ENCODE measurements around the gene ZNF500. TPM values are rescaled to one million over a fixed set of nuclear protein-coding genes. Genes with fewer than 3 reads are reported as not detected.

Gene ZNF500
- total RNA-seq, 2 donors from 2014 or later: 6.1 to 21.2 TPM

GRCh38 chr16:4776141-4776705, 9.3 kb upstream of the ZNF500 start:
- Histone ChIP-seq H3K4me3 (no peak overlapping the region), H3K9me3 (no peaks in the 10 kb centered on the region), H3K27me3 (replicated peaks; ENCODE audit: insufficient read depth) (no peaks in the 10 kb centered on the region), H3K36me3 (no peaks in the 10 kb centered on the region), H3K27ac (no peak overlapping the region), H3K4me1 (ENCODE audit: control insufficient read depth in 1 of 2, low read depth in 2 of 2) (no peaks in the 10 kb centered on the region)
- TF ChIP-seq, protein P1, sequence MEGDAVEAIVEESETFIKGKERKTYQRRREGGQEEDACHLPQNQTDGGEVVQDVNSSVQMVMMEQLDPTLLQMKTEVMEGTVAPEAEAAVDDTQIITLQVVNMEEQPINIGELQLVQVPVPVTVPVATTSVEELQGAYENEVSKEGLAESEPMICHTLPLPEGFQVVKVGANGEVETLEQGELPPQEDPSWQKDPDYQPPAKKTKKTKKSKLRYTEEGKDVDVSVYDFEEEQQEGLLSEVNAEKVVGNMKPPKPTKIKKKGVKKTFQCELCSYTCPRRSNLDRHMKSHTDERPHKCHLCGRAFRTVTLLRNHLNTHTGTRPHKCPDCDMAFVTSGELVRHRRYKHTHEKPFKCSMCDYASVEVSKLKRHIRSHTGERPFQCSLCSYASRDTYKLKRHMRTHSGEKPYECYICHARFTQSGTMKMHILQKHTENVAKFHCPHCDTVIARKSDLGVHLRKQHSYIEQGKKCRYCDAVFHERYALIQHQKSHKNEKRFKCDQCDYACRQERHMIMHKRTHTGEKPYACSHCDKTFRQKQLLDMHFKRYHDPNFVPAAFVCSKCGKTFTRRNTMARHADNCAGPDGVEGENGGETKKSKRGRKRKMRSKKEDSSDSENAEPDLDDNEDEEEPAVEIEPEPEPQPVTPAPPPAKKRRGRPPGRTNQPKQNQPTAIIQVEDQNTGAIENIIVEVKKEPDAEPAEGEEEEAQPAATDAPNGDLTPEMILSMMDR (IDR thresholded peaks at IDR 0.05): no peak
- ATAC-seq (ENCODE audit: insufficient number of reproducible peaks, low FRiP score, low read depth): no peak
- DNase-seq (ENCODE audit: low spot score): no peak

GRCh38 chr16:4775005-4775404, 8.0 kb upstream of the ZNF500 start:
- Histone ChIP-seq H3K4me1 (ENCODE audit: control insufficient read depth in 1 of 2, low read depth in 2 of 2) (no peaks in the 10 kb centered on the region), H3K4me3 (no peak overlapping the region), H3K9me3 (no peaks in the 10 kb centered on the region), H3K27me3 (replicated peaks; ENCODE audit: insufficient read depth) (no peaks in the 10 kb centered on the region), H3K36me3 (no peaks in the 10 kb centered on the region), H3K27ac (no peak overlapping the region)
- DNase-seq (ENCODE audit: low spot score): no peak
- ATAC-seq (ENCODE audit: insufficient number of reproducible peaks, low FRiP score, low read depth): no peak
- TF ChIP-seq, protein P1 (IDR thresholded peaks at IDR 0.05): no peak

- Histone ChIP-seq H3K36me3 (no peaks in the 10 kb centered on the region), H3K9me3 (no peaks in the 10 kb centered on the region), H3K27ac (no peak overlapping the region), H3K27me3 (replicated peaks; ENCODE audit: insufficient read depth) (no peaks in the 10 kb centered on the region), H3K4me3 (no peak overlapping the region), H3K4me1 (ENCODE audit: control insufficient read depth in 1 of 2, low read depth in 2 of 2) (peaks cover 5 to 12% of the 10 kb centered on the region in 2 donors)
- DNase-seq (ENCODE audit: low spot score) (no peak), ATAC-seq (ENCODE audit: insufficient number of reproducible peaks, low FRiP score, low read depth) (no peak)
- TF ChIP-seq, protein P1 (IDR thresholded peaks at IDR 0.05): no peak
These were observed 5.4 kb upstream of the ZNF500 start for GRCh38 chr16:4772351-4772750.

DNA sequence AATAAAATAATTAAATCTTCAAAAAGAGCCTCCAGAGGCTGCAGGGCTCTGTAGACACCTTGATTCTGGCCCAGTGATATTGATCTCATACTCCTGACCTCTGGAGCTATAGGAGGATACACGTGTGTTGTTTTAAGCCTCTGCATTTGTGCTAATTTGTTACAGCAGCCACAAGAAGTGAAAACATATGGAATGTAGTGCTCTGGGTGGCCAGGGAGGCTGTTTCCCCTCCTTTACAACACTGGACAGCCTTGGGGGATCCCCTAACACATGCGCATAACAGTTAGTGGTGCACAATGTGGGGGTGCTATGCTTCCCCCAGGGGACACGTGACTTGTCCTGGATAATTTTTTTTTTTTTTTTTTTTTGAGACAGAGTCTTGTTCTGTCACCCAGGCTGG, 4.7 kb upstream of the ZNF500 start:
- Histone ChIP-seq H3K36me3 (no peaks in the 10 kb centered on the region), H3K4me1 (ENCODE audit: control insufficient read depth in 1 of 2, low read depth in 2 of 2) (peaks cover 6 to 12% of the 10 kb centered on the region in 2 donors), H3K27me3 (replicated peaks; ENCODE audit: insufficient read depth) (no peaks in the 10 kb centered on the region), H3K9me3 (no peaks in the 10 kb centered on the region), H3K4me3 (no peak overlapping the region), H3K27ac (no peak overlapping the region)
- TF ChIP-seq, protein P1 (IDR thresholded peaks at IDR 0.05): no peak
- no peak for DNase-seq (ENCODE audit: low spot score)
- ATAC-seq (ENCODE audit: insufficient number of reproducible peaks, low FRiP score, low read depth): no peak

DNA sequence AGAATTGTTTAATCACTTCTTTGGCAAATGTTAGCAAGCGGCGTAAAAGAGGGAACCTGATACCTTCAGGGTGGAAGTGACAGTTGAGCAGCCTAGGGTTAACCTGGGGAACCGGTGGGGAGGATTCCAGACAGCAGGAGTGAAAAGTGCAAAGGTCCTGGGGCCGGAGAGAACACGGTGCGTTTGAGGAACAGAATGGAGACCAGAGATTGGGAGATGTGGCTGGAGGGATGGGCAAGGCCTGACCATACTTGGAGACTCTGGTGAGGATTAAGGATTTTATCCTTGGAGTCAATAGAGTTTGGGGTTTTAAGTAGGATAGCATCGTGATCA, 2.3 kb upstream of the ZNF500 start:
- ATAC-seq (ENCODE audit: insufficient number of reproducible peaks, low FRiP score, low read depth) (no peak), DNase-seq (ENCODE audit: low spot score) (no peak)
- Histone ChIP-seq H3K9me3 (no peaks in the 10 kb centered on the region), H3K27me3 (replicated peaks; ENCODE audit: insufficient read depth) (no peaks in the 10 kb centered on the region), H3K4me1 (ENCODE audit: control insufficient read depth in 1 of 2, low read depth in 2 of 2) (peaks cover 11 to 26% of the 10 kb centered on the region in 2 donors), H3K4me3 (peak overlapping the region; percentile 99), H3K27ac (peak overlapping the region; percentile 72 to 91), H3K36me3 (no peaks in the 10 kb centered on the region)
- TF ChIP-seq, protein P1 (IDR thresholded peaks at IDR 0.05): no peak
